GM12801 (cell line): ENCODE results near the gene OSTF1.

Experiments used
- CTCF ChIP-seq: IDR thresholded peaks from one replicate; pipeline ENCODE4 v1.5.1; 2011; ENCODE audit warnings: control low read depth; ENCODE audit not compliant: insufficient read length; ENCODE audit errors: extremely low read depth

The OSTF1 gene

DNA sequence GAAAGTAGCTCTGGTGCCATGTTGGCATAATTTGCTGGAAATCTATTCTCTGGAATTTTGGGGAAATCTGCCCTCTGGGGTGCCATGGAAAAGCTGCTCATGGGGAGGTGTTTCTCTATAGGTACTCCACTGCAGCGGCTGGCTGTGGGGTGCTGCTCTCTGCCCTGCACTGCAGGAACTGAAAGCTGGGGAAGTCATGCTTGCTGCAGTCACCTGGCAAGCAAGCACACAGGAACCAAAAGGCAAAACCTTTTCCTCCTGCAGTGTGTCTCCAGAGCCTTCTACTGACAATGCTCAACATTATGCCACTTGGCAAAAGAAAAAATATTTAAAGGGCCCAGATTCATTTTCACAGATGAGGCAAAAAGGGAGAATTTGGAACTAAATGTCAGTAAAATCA lies 34.4 kb upstream of the OSTF1 start:
- TF ChIP-seq CTCF = no peak

GRCh38 chr9:75054368-75055001 lies 33.8 kb upstream of the OSTF1 start:
- TF ChIP-seq CTCF = no peak

GRCh38 chr9:75061169-75061568 lies 27.1 kb upstream of the OSTF1 start:
- TF ChIP-seq CTCF = no peak

GRCh38 chr9:75063556-75064305 lies 24.6 kb upstream of the OSTF1 start:
- TF ChIP-seq CTCF = no peak

- no peak for TF ChIP-seq CTCF
These were observed 23.8 kb upstream of the OSTF1 start for GRCh38 chr9:75064307-75065025.

- TF ChIP-seq CTCF = no peak
These were observed 22.8 kb upstream of the OSTF1 start for GRCh38 chr9:75065510-75065909.

- TF ChIP-seq CTCF = no peak
These were observed 20.4 kb upstream of the OSTF1 start for GRCh38 chr9:75067894-75068293.
